Hepatocyte (in vitro differentiated cells): ENCODE results near the gene CCT6B.
"Not testable (repeated sequence)": the region's sequence is repeated elsewhere in the genome, so short reads cannot be mapped to it uniquely, and the experiment has no call there.

ENCODE experiments used
- EZH2 ChIP-seq: fragments of 200-600 bp; sonication (generic); IDR thresholded peaks from 2 replicates; pipeline ENCODE4 v1.6.1; 2016; ENCODE audit warnings: antibody characterized with exemption, mild to moderate bottlenecking, borderline replicate concordance
- TF ChIP-seq, protein P1 (sequence below): fragments of 200-600 bp; sonication (generic); IDR thresholded peaks from 2 replicates; pipeline ENCODE4 v1.5.1; 2016; ENCODE audit warnings: antibody characterized with exemption, mild to moderate bottlenecking; ENCODE audit not compliant: poor library complexity

- TF ChIP-seq, protein P1, sequence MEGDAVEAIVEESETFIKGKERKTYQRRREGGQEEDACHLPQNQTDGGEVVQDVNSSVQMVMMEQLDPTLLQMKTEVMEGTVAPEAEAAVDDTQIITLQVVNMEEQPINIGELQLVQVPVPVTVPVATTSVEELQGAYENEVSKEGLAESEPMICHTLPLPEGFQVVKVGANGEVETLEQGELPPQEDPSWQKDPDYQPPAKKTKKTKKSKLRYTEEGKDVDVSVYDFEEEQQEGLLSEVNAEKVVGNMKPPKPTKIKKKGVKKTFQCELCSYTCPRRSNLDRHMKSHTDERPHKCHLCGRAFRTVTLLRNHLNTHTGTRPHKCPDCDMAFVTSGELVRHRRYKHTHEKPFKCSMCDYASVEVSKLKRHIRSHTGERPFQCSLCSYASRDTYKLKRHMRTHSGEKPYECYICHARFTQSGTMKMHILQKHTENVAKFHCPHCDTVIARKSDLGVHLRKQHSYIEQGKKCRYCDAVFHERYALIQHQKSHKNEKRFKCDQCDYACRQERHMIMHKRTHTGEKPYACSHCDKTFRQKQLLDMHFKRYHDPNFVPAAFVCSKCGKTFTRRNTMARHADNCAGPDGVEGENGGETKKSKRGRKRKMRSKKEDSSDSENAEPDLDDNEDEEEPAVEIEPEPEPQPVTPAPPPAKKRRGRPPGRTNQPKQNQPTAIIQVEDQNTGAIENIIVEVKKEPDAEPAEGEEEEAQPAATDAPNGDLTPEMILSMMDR, result not testable (repeated sequence)
- TF ChIP-seq EZH2, result not testable (repeated sequence)
Observed at GRCh38 chr17:34950780-34951179, 10.5 kb downstream of the CCT6B start.
